Osteocyte (in vitro differentiated cells): ENCODE results near the gene NDRG4. TPM values are rescaled to one million over a fixed set of nuclear protein-coding genes. Genes with fewer than 3 reads are reported as not detected.

Experiments
- DNase-seq: peaks from one replicate; pipeline ENCODE4 v3.0.0; 2021; ENCODE audit warnings: mixed read lengths; ENCODE audit not compliant: unreplicated experiment; ENCODE audit errors: extremely low spot score
- H3K27ac Mint-ChIP-seq: one replicate; pipeline ENCODE4 v1.8.0; 2021; ENCODE audit warnings: mild to moderate bottlenecking, mixed read lengths; ENCODE audit not compliant: unreplicated experiment
- H3K27me3 Mint-ChIP-seq: one replicate; pipeline ENCODE4 v1.8.0; 2021; ENCODE audit warnings: mixed read lengths; ENCODE audit not compliant: unreplicated experiment
- H3K36me3 Mint-ChIP-seq: one replicate; pipeline ENCODE4 v1.8.0; 2021; ENCODE audit warnings: mixed read lengths; ENCODE audit not compliant: unreplicated experiment
- H3K4me1 Mint-ChIP-seq: one replicate; pipeline ENCODE4 v1.8.0; 2021; ENCODE audit warnings: mixed read lengths; ENCODE audit not compliant: unreplicated experiment
- H3K4me3 Mint-ChIP-seq: one replicate; pipeline ENCODE4 v1.8.0; 2021; ENCODE audit warnings: mild to moderate bottlenecking, moderate library complexity, mixed read lengths; ENCODE audit not compliant: unreplicated experiment
- H3K9me3 Mint-ChIP-seq: one replicate; pipeline ENCODE4 v1.8.0; 2021; ENCODE audit warnings: mixed read lengths; ENCODE audit not compliant: unreplicated experiment
- CTCF ChIP-seq: fragments of 200-600 bp; sonication (generic); IDR thresholded peaks from 2 replicates; pipeline ENCODE4 v1.5.0; 2021; ENCODE audit warnings: antibody characterized with exemption, mild to moderate bottlenecking, moderate library complexity
- total RNA-seq: library from RNA; stranded (reverse); gene quantifications from 2 replicates; pipeline ENCODE4 v1.2.1, GENCODE V29; 2021

The NDRG4 gene
- total RNA-seq, 1 donor from 2014 or later, result 13.1 TPM

GRCh38 chr16:58454178-58454577 lies 45.8 kb upstream of the NDRG4 start:
- Mint-ChIP-seq H3K4me1 (peaks cover 10% of the 10 kb centered on the region), H3K27ac (no peak overlapping the region), H3K36me3 (no peaks in the 10 kb centered on the region), H3K27me3 (peaks cover 24% of the 10 kb centered on the region), H3K9me3 (no peaks in the 10 kb centered on the region), H3K4me3 (no peak overlapping the region)
- no peak for TF ChIP-seq CTCF
- DNase-seq, result no peak

DNA sequence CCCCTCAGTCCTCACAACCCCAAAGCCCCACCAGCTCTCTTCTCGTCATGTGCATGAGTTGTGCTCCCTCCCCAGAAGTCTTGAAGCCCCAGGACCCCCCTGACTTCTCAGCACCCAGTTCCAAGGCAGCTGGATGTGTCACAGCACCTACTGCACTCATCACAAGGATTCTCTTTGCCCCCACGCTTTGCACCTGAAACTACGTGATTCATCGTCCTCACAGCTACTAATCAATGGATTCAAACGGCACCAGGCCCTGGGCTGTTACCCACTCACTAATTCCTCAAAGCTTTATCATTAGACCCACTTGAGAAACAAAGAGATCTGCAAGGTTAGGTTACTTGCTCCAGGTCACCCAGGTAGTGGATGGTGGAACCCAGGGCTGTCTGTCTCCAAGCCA lies 45.1 kb upstream of the NDRG4 start:
- Mint-ChIP-seq H3K27ac (no peak overlapping the region), H3K36me3 (no peaks in the 10 kb centered on the region), H3K4me3 (no peak overlapping the region), H3K4me1 (peaks cover 10% of the 10 kb centered on the region), H3K27me3 (peaks cover 26% of the 10 kb centered on the region), H3K9me3 (no peaks in the 10 kb centered on the region)
- TF ChIP-seq CTCF, result no peak
- DNase-seq, result no peak

GRCh38 chr16:58455750-58456149 lies 44.2 kb upstream of the NDRG4 start:
- H3K4me3 Mint-ChIP-seq, result no peak overlapping the region
- peaks cover 10% of the 10 kb centered on the region for H3K4me1 Mint-ChIP-seq
- peaks cover 28% of the 10 kb centered on the region for H3K27me3 Mint-ChIP-seq
- H3K27ac Mint-ChIP-seq, result no peak overlapping the region
- H3K36me3 Mint-ChIP-seq, result no peaks in the 10 kb centered on the region
- DNase-seq, result no peak
- no peaks in the 10 kb centered on the region for H3K9me3 Mint-ChIP-seq
- no peak for TF ChIP-seq CTCF

DNA sequence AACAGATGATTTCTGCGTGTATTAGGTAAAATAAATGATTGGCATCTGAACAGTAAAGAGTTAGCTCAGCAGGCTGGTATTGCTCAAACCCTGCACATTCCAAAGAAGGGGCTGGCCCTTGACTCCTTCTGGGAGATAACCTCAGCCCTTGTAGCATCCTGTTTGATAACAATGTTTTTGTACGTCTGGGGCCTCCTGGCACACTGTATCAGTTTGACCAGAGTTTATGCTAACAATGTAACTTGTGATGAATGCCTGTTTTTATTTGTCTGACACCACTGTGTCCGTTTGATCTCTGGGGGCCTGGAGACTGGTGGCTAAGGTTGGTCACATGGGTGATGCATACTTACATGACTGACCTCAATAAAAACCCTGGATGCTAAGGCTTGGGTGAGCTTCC lies 43.8 kb upstream of the NDRG4 start:
- no peaks in the 10 kb centered on the region for H3K9me3 Mint-ChIP-seq
- H3K4me3 Mint-ChIP-seq, result no peak overlapping the region
- no peak for DNase-seq
- H3K36me3 Mint-ChIP-seq, result no peaks in the 10 kb centered on the region
- peaks cover 33% of the 10 kb centered on the region for H3K27me3 Mint-ChIP-seq
- H3K4me1 Mint-ChIP-seq, result peaks cover 9% of the 10 kb centered on the region
- TF ChIP-seq CTCF, result no peak
- H3K27ac Mint-ChIP-seq, result no peak overlapping the region

DNA sequence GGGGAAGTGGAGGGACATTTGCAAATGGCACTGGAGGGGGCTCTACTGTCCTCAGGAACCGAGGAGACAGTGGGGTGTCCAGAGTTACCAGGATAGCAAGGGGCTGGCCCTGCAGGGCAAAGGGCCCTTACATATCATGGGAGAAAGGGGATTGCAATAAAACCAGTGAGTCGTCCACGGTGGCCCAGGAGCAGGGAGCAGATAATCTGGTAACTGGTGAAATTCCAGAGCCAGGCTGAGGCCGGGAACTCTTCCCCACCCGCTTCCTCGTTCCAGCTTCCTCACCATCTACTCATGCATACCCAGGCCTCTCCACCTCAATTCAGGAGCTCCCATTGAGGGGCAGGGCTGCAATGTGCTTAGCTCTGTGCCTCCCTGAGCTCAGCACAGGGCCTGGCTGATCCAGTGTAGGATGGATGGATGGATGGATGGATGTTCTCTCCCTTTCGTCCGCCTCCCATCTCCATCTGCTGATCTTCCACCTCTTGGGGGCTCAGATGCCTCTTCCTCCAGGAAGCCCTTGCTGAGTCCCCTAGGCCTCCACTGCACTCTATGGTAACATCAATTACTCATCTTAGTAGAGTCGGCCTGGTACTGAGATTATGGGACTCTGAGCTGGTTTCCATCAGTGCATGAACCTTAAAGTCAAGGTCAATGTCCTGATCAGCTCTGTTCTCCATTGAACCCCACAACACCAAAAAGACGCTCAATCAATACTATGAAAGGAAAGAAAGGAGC lies 41.2 kb upstream of the NDRG4 start:
- no peaks in the 10 kb centered on the region for H3K36me3 Mint-ChIP-seq
- no peaks in the 10 kb centered on the region for H3K4me1 Mint-ChIP-seq
- no peak overlapping the region for H3K4me3 Mint-ChIP-seq
- no peaks in the 10 kb centered on the region for H3K9me3 Mint-ChIP-seq
- peaks cover 47% of the 10 kb centered on the region for H3K27me3 Mint-ChIP-seq
- TF ChIP-seq CTCF, result no peak
- H3K27ac Mint-ChIP-seq, result no peak overlapping the region
- no peak for DNase-seq
